Stimulated activated CD4-positive, alpha-beta T cell treated with anti-CD3 and anti-CD28 coated beads, Interleukin-4, amount 100 ng/mL, for 48 hours (primary cell): ENCODE measurements around the gene CDKN2AIPNL.
"Not testable (repeated sequence)": the region's sequence is repeated elsewhere in the genome, so short reads cannot be mapped to it uniquely, and the experiment has no call there.

ENCODE experiments used
- DNase-seq, 2 donors: peaks; one replicate each; pipeline ENCODE4 v3.0.0-alpha.2; 2020; ENCODE audit warnings: low read depth in 2 of 2

The CDKN2AIPNL gene

DNA sequence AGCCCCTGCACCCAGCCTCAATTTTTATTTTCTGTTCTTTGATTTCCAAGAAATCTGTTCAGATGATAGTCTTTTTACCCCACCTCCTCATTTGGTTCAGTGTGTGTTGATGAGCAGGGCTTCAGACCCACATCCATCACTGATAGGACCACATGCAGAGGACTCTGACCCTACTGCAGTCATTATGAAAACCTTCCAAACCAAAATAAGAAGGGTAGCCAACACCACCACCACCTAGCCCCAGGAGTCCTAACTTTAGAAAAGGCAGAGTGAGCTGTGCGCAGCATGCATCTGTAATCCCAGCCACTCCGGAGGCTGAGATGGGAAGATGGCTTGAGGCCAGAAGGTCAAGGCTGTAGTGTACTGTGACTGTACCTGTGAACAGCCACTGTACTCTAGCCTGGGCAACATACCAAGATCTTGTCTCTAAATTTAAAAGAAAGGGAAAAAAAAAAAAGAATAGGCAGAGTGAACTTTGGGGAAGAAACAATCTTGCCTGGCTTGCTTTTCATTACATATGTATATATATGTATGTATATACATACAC lies 13.0 kb downstream of the CDKN2AIPNL start:
- no peak for DNase-seq

DNA sequence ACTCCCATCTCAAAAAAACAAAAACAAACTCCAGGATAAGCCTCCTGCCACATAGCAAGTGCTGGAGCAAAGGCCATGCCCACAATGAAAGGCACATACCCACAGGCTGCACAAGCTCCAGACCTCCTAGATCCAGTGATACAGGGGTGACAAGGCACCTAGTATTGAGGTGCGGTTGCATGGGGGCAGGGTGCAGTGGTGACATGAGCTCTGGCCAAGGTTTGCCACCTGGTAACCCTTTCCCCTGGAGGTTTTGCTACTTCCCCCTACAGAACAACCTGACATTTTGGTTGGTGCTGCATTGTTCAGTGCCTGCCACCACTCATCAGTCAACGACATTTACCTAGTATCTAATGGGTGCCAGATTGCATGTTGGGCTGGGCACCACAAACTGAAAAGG lies 14.5 kb downstream of the CDKN2AIPNL start:
- no peak for DNase-seq

DNA sequence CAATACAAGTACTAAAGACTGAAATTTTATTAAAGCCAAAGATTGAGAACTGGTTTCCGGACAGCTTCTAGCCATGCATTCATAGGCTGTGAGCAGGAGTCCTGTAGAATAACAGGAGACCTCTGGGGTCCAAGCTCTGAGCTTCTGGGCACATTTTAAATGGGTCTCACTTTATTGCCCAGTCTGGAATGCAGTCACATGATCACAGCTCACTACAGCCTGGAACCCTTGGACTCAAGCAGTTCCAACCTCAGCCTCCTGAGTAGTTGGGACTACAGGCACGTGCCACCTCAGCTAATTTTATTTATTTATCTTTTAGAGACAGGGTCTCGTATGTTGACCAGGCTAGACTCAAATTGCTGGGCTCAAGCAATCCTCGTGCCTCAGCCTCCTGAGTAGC lies 15.4 kb downstream of the CDKN2AIPNL start:
- no peak for DNase-seq

DNA sequence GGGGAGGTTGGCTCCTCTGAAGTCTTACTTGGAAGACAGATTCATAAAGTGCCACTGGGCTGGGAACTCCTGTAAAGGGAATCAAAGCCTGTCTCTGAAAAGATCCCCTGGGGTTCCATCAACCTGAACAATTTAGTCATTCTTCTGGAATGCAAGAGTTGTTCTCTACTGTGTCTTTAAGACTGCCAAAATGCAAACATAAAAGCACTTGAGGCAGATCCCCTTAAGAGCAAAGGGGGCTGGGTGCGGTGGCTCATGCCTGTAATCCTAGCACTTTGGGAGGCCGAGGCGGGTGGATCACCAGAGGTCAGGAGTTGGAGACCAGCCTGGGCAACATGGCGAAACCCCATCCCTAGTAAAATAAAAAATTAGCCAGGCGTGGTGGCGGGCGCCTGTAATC lies 16.7 kb downstream of the CDKN2AIPNL start:
- DNase-seq, result no peak

DNA sequence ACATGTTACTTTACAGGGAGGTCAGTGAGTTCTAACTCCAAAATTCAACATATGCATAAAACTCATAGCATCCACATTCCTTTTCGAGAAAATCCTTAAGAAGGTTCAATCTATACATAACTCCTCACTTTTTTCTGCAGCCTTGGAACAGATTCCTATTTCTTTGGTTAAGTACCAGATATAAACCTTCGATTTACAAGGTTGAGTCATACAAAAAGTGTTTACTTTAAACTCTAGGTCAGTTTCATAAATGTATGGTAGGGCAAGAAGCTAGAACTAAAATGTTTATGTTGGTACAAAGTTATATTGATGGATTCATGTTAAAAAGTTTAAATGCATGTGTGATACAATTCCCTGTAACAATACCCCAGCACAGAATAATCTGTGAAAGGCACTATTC lies 19.4 kb downstream of the CDKN2AIPNL start:
- no peak for DNase-seq

DNA sequence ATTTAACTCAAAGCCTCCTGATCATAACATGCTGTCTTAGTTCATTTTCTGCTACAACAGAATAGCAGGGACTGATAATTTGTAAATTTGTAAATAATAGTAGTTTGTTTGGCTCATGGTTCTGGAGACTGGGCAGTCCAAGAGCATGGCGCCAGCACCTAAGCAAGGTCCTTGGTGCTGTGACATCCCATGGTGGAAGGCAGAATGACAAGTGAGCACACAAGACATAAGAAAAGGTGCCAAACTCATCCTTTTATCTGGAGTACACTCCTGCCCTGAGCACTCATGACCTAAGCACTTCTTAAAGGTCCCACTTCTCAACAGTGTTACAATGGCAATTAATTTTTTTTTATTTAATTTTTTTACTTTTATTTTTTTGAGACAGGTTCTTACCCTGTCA lies 24.2 kb downstream of the CDKN2AIPNL start:
- DNase-seq, result no peak

DNA sequence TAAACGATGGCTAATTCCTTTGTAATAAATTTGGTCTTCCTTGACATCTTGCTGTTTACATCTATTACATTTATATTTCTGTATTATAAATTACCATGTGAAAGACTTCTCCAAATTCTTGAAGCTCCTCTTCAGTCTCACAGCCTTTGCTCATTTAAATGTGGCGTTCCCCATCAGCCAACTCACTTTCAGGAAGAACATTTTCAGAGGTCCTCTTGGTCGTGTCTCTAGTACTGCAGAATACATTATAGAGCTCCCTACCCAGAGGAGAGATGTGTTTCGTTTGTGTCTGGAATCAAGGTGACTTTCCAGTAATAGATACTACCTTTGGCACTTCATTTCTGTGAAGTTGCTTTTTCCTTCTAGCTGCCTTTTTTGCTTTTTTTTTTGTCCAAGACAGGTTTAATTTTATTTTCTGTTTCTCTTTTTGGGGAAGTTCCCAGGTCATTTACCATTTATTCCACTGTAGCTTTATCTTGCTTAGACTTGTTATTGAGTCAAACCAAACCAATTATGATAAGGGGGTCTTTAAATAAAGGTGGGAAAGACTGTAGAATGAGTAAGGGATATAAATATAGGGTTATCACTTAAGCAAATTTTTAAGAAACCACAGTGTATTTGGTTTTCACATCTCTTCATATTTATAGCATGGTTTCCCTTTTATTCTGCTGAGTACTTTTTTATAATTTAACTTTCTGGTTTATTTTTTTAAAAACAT lies 27.5 kb downstream of the CDKN2AIPNL start:
- no peak for DNase-seq

DNA sequence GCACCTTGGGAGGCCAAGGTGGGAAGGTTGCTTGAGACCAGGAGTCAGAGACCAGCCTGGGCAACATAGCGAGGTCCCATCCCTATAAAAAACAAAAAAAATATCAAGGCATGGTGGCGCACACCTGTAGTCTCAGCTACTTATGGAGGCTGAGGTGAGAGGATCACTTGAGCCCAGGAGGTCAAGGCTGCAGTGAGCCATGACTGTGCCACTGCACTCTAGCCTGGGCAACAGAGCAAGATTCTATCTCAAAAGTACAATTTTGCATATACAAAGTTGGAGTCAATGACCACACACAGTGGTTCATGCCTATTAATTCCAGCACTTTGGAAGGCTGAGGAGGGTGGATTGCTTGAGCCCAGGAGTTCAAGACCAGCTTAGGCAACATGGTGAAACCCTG lies 29.5 kb downstream of the CDKN2AIPNL start:
- not testable (repeated sequence) for DNase-seq

DNA sequence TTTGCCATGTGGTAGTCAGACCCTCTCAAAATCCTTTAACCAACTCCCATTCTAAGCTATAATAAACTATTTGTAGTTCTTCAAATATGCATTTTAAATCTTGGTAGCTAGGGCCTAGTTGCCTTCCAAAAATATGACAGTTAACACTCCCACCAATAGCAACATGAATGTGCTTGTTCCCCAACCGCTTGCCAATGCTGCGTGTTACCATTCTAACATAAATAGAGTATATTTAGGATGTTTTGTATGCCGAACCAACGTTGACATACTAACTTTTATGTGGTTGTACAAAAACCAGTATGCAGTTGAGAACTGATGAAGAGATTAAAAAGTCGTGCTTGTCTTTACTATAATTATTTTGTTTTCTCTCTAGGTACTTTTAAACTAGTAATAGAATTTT lies 31.3 kb downstream of the CDKN2AIPNL start:
- no peak for DNase-seq

DNA sequence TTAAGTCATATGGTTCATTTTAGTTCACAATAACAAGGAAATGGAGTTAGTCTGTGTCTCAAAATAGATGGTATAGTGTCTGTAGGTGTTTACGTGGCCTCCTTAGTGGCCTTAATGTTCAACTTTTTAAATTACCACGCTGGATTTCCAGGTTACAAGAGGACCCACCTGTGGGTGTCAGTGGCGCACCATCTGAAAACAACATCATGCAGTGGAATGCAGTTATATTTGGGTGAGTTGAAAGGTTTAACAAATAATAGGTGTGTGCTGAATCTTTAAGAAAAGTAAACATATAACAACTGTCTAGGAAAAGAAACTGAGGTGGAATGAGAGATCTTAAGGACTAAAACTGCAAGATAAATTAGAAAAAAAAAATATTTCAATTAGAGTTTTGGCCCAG lies 37.4 kb downstream of the CDKN2AIPNL start:
- no peak for DNase-seq

DNA sequence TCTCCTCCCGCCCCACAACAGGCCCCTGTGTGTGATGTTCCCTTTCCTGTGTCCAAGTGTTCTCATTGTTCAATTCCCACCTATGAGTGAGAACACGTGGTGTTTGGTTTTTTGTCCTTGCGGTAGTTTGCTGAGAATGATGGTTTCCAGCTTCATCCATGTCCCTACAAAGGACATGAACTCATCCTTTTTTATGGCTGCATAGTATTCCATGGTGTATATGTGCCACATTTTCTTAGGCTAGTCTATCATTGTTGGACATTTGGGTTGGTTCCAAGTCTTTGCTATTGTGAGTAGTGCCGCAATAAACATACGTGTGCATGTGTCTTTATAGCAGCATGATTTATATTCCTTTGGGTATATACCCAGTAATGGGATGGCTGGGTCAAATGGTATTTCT lies 38.0 kb downstream of the CDKN2AIPNL start:
- DNase-seq, result not testable (repeated sequence)

DNA sequence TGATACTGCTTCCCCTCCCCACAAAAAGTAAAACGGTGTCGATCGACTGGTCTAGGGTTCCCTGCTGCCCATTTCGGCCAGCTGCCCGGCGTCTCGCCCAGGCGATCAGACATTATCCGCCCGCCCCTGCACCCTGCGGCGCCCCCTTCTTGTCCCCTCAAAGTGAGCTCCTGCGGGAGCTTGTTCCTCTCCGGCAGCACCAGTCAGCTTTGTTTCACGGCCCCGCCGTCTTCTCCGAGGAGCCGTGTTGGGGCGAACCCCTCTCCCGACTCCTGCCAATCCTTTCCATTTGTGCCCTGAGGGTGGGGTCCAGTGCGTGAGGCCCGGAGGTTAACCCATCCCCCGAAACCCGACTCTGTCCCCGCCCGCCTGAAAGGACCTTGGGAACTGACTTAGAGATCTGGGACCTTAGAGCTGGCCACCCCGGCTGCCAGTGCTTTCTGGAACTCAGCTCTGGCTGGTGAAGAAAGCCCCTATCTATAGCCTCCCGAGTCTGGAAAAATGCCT lies 39.8 kb downstream of the CDKN2AIPNL start:
- peak; percentile 18 to 25 for DNase-seq

DNA sequence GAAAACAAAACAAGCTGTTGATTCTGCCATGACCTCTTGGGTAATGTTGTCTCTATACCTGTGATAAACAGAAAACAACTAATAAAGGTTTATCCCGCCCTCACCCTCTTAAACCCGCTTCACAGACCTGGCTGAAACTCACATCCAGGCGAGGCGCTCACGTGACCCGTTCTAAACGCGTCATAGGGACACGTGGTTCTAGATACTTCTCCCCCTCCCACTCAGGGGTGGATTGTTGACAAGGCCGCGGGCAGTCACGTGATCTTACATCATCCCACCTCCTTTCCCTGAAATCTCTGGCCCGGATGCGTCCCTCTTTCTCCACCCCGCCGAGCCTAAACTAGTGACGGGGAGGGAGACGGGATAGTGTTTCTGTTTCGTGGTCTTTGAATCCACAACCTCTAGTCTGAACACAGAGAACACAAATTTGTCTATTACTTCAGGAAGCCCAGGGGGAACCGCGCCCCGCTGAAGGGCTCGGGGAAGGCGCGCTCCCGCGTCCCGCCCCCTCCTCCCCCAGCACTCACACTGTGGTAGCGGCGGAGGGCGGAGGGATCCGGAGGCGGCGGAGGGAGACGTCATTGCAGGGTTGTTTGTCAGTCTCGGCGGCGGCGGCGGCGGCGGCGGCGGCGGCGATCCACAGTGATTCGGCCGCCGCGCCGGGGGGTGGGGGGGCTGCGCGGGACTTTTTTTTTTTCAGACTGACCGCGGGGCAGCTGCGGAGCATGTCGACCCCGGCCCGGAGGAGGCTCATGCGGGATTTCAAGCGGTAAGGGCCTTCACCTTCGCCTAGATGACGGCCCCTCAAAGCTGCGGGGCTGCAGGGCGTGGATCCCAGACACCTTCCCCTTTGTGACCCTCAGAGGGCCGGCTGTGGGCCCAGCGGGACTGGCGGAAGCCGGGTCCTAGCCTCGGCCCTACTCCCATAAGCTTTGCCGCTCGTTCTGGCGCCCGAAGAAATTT lies 40.5 kb downstream of the CDKN2AIPNL start, which contains the start of gene UBE2B:
UBE2B (plus strand) TSS at position 699 of the 963 bp plus-strand sequence; CDS start at position 726, 27 bp downstream.
- peak; percentile 94 to 95 for DNase-seq

DNA sequence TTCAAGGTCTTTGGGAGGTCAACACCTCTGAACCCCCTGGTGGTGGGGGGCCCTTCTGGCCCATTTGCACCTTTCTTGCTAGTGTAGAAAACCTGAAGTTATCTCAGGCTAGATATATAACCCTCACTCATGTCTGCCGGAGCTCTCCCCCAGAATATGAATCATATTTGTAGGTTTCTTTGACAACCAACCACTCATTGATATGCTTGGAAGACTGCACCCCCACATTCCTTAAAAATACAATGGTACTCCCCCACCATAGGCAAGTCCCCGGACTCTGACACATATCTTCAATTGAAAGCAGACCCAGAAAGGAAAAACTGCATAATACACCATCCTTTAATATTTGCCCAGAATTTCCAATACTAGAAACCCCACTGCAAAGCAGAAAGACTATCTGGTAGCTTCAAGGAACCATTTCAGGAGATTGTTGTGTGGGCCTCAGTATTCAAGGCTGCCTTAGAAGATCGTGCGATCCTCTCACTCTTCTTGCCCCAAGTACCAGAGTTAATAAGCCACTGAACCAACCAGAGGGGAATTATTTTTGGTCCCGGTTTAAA lies 41.3 kb downstream of the CDKN2AIPNL start:
- peak in 1 of 2 donors; percentile 6 for DNase-seq

DNA sequence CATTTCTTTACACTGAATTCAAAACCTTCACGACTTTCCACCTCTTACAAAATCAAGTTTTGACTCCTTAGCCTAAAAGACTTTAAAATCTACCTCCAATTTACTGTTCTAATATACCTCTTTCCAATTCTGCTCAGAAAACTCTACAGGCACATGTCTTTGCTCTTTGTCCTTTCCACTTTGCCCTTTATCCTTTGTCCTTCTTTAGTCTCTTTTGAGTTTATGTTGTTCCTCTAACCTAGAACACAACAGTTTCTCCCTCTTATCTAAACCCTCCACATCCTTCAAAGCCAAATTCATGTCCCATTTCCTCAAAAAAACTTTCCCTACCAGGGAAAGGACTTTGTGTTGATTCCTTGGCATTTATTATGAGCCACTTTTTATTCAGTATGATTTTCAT lies 46.1 kb downstream of the CDKN2AIPNL start:
- DNase-seq, result no peak

DNA sequence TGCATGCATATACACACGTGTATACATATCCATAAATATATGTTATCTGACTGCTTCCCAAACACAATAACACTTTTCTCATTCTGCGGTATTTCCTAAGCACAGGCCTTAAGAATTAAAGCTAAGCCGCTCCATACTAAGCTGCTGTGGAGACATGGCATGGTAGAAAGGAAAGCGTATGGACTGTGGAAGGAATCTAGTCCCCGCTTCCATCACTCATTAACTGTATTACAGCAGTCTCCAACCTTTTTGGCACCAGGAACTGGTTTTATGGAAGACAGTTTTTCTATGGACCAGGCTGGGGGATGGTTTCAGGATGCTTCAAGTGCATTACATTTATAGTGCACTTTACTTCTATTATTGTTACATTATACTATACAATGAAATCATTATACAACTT lies 56.0 kb downstream of the CDKN2AIPNL start:
- no peak for DNase-seq
